ENCODE measurements around the gene DDC. TPM values are rescaled to one million over a fixed set of nuclear protein-coding genes. Genes with fewer than 3 reads are reported as not detected.

DDC gene
- total RNA-seq, 1 donor from 2014 or later, result 3.0 TPM

DNA sequence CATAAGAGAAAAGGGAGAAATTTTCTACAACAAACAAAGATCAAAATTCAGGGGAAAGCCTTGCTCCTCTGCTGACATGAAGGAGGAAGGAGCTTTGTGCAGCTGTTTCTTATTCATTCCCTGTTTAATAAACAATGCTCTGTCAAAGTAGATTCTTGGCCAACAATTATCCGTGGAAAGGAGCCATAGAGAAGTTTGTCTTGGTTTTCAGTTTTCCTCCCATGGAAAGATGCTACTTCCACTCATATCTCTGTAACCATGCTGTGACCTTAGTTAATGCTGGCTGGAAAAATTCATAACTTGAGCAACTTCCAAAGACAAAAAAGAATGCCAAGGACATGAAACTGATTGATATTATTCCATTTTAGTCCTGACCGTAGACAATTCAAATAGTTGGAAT, 8.1 kb downstream of the DDC start:
- Histone ChIP-seq H3K4me3 (no peak overlapping the region), H3K9me3 (no peaks in the 10 kb centered on the region), H3K36me3 (no peaks in the 10 kb centered on the region), H3K27ac (no peak overlapping the region), H3K27me3 (ENCODE audit: low read depth) (peaks cover 16% of the 10 kb centered on the region), H3K4me1 (peaks cover 5% of the 10 kb centered on the region)
- DNase-seq, result no peak
- intact Hi-C loops (cut with DNase I), result no loop called here
- ATAC-seq, result no peak
- TF ChIP-seq, protein P1, sequence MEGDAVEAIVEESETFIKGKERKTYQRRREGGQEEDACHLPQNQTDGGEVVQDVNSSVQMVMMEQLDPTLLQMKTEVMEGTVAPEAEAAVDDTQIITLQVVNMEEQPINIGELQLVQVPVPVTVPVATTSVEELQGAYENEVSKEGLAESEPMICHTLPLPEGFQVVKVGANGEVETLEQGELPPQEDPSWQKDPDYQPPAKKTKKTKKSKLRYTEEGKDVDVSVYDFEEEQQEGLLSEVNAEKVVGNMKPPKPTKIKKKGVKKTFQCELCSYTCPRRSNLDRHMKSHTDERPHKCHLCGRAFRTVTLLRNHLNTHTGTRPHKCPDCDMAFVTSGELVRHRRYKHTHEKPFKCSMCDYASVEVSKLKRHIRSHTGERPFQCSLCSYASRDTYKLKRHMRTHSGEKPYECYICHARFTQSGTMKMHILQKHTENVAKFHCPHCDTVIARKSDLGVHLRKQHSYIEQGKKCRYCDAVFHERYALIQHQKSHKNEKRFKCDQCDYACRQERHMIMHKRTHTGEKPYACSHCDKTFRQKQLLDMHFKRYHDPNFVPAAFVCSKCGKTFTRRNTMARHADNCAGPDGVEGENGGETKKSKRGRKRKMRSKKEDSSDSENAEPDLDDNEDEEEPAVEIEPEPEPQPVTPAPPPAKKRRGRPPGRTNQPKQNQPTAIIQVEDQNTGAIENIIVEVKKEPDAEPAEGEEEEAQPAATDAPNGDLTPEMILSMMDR (IDR thresholded peaks at IDR 0.05), result no peak

DNA sequence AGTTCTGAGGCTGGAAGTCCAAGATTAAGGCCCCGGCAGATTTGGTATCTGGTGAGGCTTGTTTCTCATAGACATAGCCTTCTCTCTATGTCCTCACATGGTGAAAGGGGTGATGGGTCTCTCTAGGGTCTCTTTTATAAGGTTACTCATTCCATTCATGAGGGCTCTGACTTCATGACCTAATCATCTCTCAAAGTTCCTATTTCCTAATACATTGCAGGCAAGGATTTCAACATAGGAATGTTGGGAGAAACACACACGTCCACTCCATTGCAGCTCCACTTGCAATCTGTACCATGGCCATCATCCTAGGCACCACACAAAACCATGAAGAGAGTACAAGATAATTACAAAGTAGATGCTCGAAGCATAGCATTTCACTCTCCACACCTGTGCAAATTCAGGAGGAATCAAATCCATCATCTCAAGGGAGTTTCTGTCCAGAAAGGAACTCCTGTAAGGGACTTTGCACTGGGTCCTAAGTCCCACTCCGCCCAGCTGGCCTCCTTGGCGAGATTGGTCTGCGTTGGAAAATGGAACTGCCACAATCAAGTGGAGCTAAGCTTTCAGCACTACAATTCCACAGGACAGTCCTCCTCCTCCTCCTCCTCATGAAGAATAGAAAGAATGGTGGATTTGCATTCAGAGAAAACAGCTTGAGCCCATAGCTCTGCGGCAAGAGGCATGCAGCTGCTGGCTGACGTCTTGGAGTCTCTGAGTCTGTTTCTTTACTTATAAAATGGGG, 8.8 kb downstream of the DDC start:
- intact Hi-C loops (cut with DNase I), result no loop called here
- H3K36me3 ChIP-seq, result no peaks in the 10 kb centered on the region
- peaks cover 5% of the 10 kb centered on the region for H3K4me1 ChIP-seq
- ATAC-seq (peak in 1 of 2 donors; percentile 4), DNase-seq (no peak)
- no peak overlapping the region for H3K27ac ChIP-seq
- H3K27me3 ChIP-seq (ENCODE audit: low read depth), result peaks cover 16% of the 10 kb centered on the region
- H3K4me3 ChIP-seq, result no peak overlapping the region
- no peaks in the 10 kb centered on the region for H3K9me3 ChIP-seq
- TF ChIP-seq, protein P1 (IDR thresholded peaks at IDR 0.05), result no peak

DNA sequence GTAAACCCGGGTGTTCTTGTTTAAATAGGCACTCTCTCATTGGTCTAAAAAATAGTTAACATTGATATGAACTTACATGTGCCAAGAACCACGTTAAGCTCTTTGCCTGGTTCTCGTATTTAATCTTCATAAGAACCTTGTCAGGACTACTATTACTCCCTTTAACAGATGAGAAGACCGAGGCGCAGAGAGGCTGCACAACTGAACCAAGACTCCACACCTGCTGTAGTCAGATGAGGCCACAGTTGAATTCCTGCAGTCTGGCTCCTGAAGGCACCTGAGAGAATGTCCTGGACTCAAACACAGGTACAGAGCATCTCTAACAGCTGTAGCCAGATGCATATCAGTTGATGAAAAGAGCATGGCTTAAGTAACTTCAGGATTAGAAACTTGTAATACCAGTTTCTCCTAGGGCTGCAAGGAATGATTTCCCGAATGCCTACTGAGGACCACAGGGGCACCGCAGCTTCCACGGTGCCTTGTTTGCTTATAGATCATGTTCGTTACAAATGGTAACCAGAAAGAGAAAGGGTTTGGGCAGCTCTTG, 9.5 kb downstream of the DDC start:
- Histone ChIP-seq H3K4me1 (peaks cover 5% of the 10 kb centered on the region), H3K4me3 (no peak overlapping the region), H3K27ac (no peak overlapping the region), H3K9me3 (no peaks in the 10 kb centered on the region), H3K36me3 (no peaks in the 10 kb centered on the region), H3K27me3 (ENCODE audit: low read depth) (peaks cover 16% of the 10 kb centered on the region)
- no peak for DNase-seq
- TF ChIP-seq, protein P1 (IDR thresholded peaks at IDR 0.05), result no peak
- intact Hi-C loops (cut with DNase I), result no loop called here
- ATAC-seq, result no peak

DNA sequence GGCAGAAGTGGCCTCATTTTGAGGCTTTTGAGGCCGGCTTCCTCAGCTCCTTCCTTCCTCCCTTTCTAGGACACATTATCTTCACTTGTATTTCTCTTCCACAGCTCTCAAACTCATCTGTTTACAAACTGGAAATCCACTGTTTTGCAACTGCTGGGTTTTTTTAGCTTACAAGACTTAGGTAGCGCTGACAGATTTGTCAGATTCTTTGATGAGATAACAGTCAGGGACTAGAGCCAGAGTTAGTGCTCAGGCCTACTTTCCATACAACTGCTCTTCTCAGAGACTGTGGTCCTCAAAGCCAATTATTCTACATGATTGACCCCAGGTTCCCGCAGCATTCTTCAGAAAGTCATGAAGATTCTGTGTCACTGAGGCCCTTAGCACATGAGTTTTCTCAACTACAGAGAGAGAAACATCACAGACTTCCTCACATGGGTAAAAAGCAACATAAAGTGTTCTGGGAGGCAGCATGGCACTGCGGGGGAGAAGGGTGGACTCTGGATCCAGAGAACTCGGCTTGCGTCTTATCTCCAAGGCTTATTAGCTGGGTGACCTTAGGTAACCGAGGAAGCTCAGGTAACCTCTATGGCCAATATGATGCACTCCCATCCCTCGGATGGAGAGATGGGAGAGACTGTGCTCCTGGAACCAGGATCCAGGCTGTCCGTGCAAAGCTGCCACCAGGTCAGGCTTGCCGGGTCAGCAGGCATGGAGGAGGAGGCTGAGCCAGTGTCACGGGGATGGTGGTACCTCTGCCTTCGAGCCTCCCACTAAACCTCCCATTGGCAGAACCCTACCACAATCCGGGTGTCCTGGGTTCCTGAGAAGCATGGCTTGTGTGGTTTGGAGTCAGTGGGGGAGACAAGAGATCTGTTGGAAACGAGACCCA, 10.5 kb downstream of the DDC start:
- H3K9me3 ChIP-seq, result no peaks in the 10 kb centered on the region
- no peak for DNase-seq
- no peak overlapping the region for H3K4me3 ChIP-seq
- H3K27me3 ChIP-seq (ENCODE audit: low read depth), result peaks cover 8% of the 10 kb centered on the region
- H3K36me3 ChIP-seq, result no peaks in the 10 kb centered on the region
- intact Hi-C loops (cut with DNase I), result no loop called here
- peaks cover 5% of the 10 kb centered on the region for H3K4me1 ChIP-seq
- no peak for ATAC-seq
- H3K27ac ChIP-seq, result no peak overlapping the region
- TF ChIP-seq, protein P1 (IDR thresholded peaks at IDR 0.05), result no peak

DNA sequence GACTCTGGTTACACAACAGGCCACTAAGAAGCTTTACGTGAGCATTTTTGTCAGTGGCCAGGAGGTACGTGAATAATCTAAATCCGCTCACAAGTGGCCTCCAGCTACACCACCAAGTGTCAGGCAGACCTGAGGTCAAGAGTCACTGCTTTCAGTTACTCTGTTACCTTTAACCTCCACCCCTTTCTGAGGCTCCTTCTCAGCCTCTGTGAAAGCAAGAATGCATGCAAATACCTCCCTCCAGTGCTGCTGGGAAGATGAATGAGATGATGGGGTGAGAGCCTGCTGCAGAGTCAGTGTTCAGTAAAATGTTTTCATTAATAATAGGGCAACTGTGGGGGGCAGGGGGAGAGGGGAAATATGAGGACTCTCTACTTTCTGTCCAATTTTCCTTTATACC, 11.2 kb downstream of the DDC start:
- TF ChIP-seq, protein P1 (IDR thresholded peaks at IDR 0.05), result no peak
- H3K4me3 ChIP-seq, result no peak overlapping the region
- no peaks in the 10 kb centered on the region for H3K36me3 ChIP-seq
- no peak for ATAC-seq
- no peak for DNase-seq
- H3K27ac ChIP-seq, result no peak overlapping the region
- no peaks in the 10 kb centered on the region for H3K9me3 ChIP-seq
- H3K27me3 ChIP-seq (ENCODE audit: low read depth), result peaks cover 5% of the 10 kb centered on the region
- H3K4me1 ChIP-seq, result peaks cover 5% of the 10 kb centered on the region
- intact Hi-C loops (cut with DNase I), result no loop called here

All from lower lobe of right lung (tissue), 2 donors.